Colonic mucosa (tissue), 4 donors: Measurements from ENCODE around the gene TBC1D22B. TPM values are rescaled to one million over a fixed set of nuclear protein-coding genes. Genes with fewer than 3 reads are reported as not detected.

ENCODE experiments used
- DNase-seq: peaks from one replicate; pipeline ENCODE4 v3.0.0-alpha.2; 2020
- H3K27ac ChIP-seq: fragments of 200-600 bp; one replicate; pipeline ENCODE4 v1.8.0; 2021
- H3K27me3 ChIP-seq: fragments of 200-600 bp; one replicate; pipeline ENCODE4 v1.8.0; 2021
- H3K36me3 ChIP-seq: fragments of 200-600 bp; one replicate; pipeline ENCODE4 v1.8.0; 2021
- H3K4me1 ChIP-seq: fragments of 200-600 bp; one replicate; pipeline ENCODE4 v1.8.0; 2021; ENCODE audit warnings: mild to moderate bottlenecking
- H3K4me3 ChIP-seq: fragments of 200-600 bp; one replicate; pipeline ENCODE4 v1.8.0; 2021
- H3K9ac ChIP-seq, 2 donors: one replicate each; pipeline ENCODE4 v1.7.0; 2013; ENCODE audit warnings: control low read depth in 2 of 2, low read depth in 2 of 2, low read length in 2 of 2
- H3K9me3 ChIP-seq: fragments of 200-600 bp; one replicate; pipeline ENCODE4 v1.8.0; 2021
- CTCF ChIP-seq: fragments of 200-600 bp; IDR thresholded peaks from one replicate; pipeline ENCODE4 v1.8.0; 2022; ENCODE audit warnings: antibody characterized with exemption, mild to moderate bottlenecking
- intact Hi-C: fragments of 100-400 bp; cut with DNase I; formaldehyde crosslinking; loops from one replicate; pipeline ENCODE4 v1.14.1; 2022
- total RNA-seq, 2 donors: library from RNA; stranded (reverse); fragmentation: NEBNext Ultra II Directional in 1 of 2; extraction: Animal tissue kit (Norgen Biotek cat#: 25700) in 1 of 2; gene quantifications; one replicate each; pipeline ENCODE4 v1.2.1, GENCODE V29; 2021
- donor health status: healthy.
- donor health status: DM: no; HTN: no; CAD: no.
- donor health status: DM: no; HTN: no; CAD: no.

TBC1D22B gene
- total RNA-seq, 2 donors from 2014 or later, result 13.3 to 15.2 TPM

DNA sequence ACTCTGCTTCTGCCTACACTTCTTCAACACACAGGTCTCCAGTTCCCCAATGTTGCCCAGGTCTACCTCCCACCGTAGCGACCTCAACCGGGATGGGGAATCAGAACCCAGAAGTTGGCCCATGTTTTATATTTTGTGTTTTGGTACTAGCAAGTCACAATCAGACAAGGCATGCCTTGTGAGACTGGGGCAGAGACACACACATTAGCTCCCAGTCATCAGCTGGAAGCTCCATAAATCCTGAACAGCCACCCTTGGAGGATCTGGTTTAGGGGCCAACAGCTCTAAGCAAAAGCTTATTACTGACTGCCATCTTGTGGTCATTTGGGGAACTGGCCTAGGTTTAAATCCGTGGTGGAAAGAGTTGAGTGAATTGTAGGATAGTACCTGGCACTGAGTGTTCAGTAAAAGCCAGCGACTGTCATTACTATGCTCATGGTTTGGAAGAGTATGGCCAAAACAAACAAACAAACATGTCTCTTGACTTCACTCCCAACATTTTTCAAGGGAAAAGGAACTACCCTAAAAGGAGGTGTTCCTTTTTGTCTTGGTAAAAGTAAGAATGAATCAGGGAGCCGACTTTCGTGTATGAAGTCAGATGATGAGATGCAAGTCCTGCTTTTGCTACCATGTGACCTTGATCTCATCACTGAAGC, 47.1 kb upstream of the TBC1D22B start:
- Histone ChIP-seq H3K9me3 (no peaks in the 10 kb centered on the region), H3K4me3 (no peak overlapping the region), H3K4me1 (no peaks in the 10 kb centered on the region), H3K27me3 (no peaks in the 10 kb centered on the region), H3K36me3 (no peaks in the 10 kb centered on the region), H3K9ac (no peak overlapping the region), H3K27ac (no peak overlapping the region)
- peak; percentile 99 for TF ChIP-seq CTCF
- intact Hi-C loops, result loop anchor here (5.0 kb wide), 1 partner anchor 443 kb away; no protein-coding TSS in a partner anchor
- peak; percentile 88 for DNase-seq

DNA sequence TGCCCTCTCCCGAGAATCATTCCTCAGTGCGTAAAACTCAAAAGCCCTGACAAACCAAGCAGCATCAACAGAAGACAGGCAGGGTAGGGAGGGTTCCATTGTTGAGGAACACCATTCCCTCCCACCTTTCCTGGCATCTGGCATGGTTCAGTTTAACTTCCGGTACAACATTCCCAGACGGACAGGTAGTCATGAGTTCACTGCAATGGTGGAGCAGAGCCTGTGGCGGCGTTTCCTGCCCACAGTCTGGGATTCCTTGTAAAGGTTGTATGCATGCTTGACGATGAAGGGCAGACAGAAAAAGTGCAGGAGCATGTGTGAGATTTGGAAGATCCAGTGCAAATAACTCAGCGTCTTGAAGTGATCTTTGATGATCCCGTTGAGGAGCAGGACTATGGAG, 45.3 kb upstream of the TBC1D22B start:
- H3K4me3 ChIP-seq, result no peak overlapping the region
- no peak overlapping the region for H3K9ac ChIP-seq
- DNase-seq, result no peak
- H3K27ac ChIP-seq, result no peak overlapping the region
- no peaks in the 10 kb centered on the region for H3K4me1 ChIP-seq
- H3K9me3 ChIP-seq, result no peaks in the 10 kb centered on the region
- intact Hi-C loops, result loop anchor here (5.0 kb wide), 1 partner anchor 445 kb away; no protein-coding TSS in a partner anchor
- no peaks in the 10 kb centered on the region for H3K27me3 ChIP-seq
- TF ChIP-seq CTCF, result no peak
- H3K36me3 ChIP-seq, result no peaks in the 10 kb centered on the region

DNA sequence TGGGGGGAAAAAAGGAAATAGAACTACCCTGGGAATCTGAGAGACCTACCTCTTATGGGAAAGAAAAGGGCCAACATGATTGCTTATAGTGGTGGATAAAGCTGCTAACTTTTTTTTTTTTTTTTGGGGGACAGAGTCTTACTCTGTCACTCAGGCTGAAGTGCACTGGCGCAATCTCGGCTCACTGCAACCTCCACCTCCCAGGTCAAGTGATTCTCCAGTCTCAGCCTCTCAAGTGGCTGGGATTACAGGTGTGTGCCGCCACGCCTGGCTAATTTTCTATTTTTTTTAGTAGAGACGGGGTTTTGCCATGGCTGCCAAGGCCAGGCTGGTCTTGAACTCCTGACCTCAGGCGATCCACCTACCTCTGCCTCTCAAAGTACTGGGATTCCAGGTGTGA, 39.5 kb upstream of the TBC1D22B start:
- H3K36me3 ChIP-seq, result no peaks in the 10 kb centered on the region
- DNase-seq, result no peak
- H3K4me3 ChIP-seq, result no peak overlapping the region
- intact Hi-C loops, result no loop called here
- no peak overlapping the region for H3K9ac ChIP-seq
- no peaks in the 10 kb centered on the region for H3K4me1 ChIP-seq
- H3K27ac ChIP-seq, result no peak overlapping the region
- no peaks in the 10 kb centered on the region for H3K27me3 ChIP-seq
- no peak for TF ChIP-seq CTCF
- no peaks in the 10 kb centered on the region for H3K9me3 ChIP-seq

GRCh38 chr6:37218511-37218910, 39.1 kb upstream of the TBC1D22B start:
- no peak overlapping the region for H3K9ac ChIP-seq
- H3K4me1 ChIP-seq, result no peaks in the 10 kb centered on the region
- H3K27ac ChIP-seq, result no peak overlapping the region
- no peaks in the 10 kb centered on the region for H3K27me3 ChIP-seq
- TF ChIP-seq CTCF, result no peak
- DNase-seq, result no peak
- no peaks in the 10 kb centered on the region for H3K9me3 ChIP-seq
- intact Hi-C loops, result no loop called here
- no peak overlapping the region for H3K4me3 ChIP-seq
- H3K36me3 ChIP-seq, result no peaks in the 10 kb centered on the region

DNA sequence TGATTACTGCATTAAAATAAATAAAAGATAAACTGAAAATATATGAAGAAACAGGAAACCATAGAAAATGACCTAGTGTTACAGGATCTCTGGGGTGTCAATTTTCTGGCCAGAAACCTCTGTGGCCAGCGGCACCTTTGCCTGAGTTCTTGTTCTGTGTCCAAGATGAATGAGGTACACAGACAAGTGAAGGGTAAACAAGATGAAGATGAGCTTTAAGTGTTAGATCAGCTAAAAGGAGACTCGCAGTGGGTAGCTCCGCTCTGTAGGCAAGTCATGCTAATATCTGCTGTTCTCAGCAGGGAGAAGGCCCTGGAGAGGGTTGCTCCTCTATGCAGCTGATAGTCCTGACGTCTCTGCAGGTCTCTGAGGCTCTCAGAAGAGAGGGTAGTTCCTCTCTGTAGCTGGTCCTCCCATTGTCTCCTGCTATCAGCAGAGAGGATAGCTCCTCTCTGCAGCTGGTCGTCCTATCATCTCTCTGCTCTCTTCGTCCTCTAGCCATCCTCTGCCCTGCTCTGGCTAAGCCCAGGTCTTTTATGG, 35.9 kb upstream of the TBC1D22B start:
- no peaks in the 10 kb centered on the region for H3K36me3 ChIP-seq
- intact Hi-C loops, result no loop called here
- H3K27me3 ChIP-seq, result no peaks in the 10 kb centered on the region
- TF ChIP-seq CTCF, result no peak
- peak overlapping the region in 1 of 2 donors; percentile 68 for H3K9ac ChIP-seq
- peak overlapping the region; percentile 46 for H3K4me3 ChIP-seq
- H3K27ac ChIP-seq, result peak overlapping the region; percentile 32
- H3K4me1 ChIP-seq, result no peaks in the 10 kb centered on the region
- DNase-seq, result no peak
- H3K9me3 ChIP-seq, result no peaks in the 10 kb centered on the region
